HepG2 (cell line): ENCODE data around the gene DUS3L. TPM values are rescaled to one million over a fixed set of nuclear protein-coding genes. Genes with fewer than 3 reads are reported as not detected.

ENCODE experiments used
- ELF1 ChIP-seq: sonication (generic); formaldehyde crosslinking; IDR thresholded peaks from 2 replicates; pipeline ENCODE4 v1.4.0; 2020; ENCODE audit warnings: missing genetic modification reagents
- EZH2 ChIP-seq: conservative IDR thresholded peaks from 2 replicates; pipeline ENCODE4 v1.6.1; 2012; ENCODE audit warnings: mild to moderate bottlenecking, low read depth, low read length, moderate library complexity
- HNRNPL ChIP-seq: fragments of 200-400 bp; formaldehyde crosslinking; IDR thresholded peaks from 2 replicates; pipeline ENCODE4 v1.6.1; 2017; ENCODE audit warnings: mild to moderate bottlenecking, low read depth, low read length
- MEIS1 ChIP-seq: sonication (generic); formaldehyde crosslinking; IDR thresholded peaks from 2 replicates; pipeline ENCODE4 v1.9.0; 2021; ENCODE audit warnings: mild to moderate bottlenecking, missing genetic modification reagents, moderate library complexity, borderline replicate concordance
- MXI1 ChIP-seq: IDR thresholded peaks from 3 replicates; pipeline ENCODE4 v1.6.1; 2012; ENCODE audit warnings: low read depth, low read length, inconsistent platforms, borderline replicate concordance
- NCOA5 ChIP-seq: sonication (generic); formaldehyde crosslinking; IDR thresholded peaks from 2 replicates; pipeline ENCODE4 v1.4.0; 2020; ENCODE audit warnings: missing genetic modification reagents
- PITX1 ChIP-seq: sonication (generic); formaldehyde crosslinking; IDR thresholded peaks from 2 replicates; pipeline ENCODE4 v1.5.1; 2020; ENCODE audit warnings: mild to moderate bottlenecking, missing genetic modification reagents
- RAD51 ChIP-seq: fragments of 450-650 bp; IDR thresholded peaks from 2 replicates; pipeline ENCODE4 v1.6.1; 2016; ENCODE audit warnings: borderline replicate concordance
- TCF7L2 ChIP-seq: IDR thresholded peaks from 2 replicates; pipeline ENCODE4 v1.6.1; 2011; ENCODE audit warnings: mild to moderate bottlenecking, low read depth, low read length, moderate library complexity
- ZIK1 ChIP-seq: sonication (generic); formaldehyde crosslinking; IDR thresholded peaks from 2 replicates; pipeline ENCODE4 v1.5.0; 2020; ENCODE audit warnings: mild to moderate bottlenecking, low read depth, missing genetic modification reagents, borderline replicate concordance
- ZNF205 ChIP-seq: IDR thresholded peaks from 2 replicates; pipeline ENCODE4 v1.6.1; 2018; ENCODE audit warnings: missing biosample characterization, missing genetic modification reagents
- ZNF652 ChIP-seq: IDR thresholded peaks from 2 replicates; pipeline ENCODE4 v1.6.1; 2016; ENCODE audit warnings: low read depth, borderline replicate concordance
- ZNF720 ChIP-seq: sonication (generic); formaldehyde crosslinking; IDR thresholded peaks from 2 replicates; pipeline ENCODE4 v1.4.0; 2020; ENCODE audit warnings: missing genetic modification reagents
- ZNF75D ChIP-seq: sonication (generic); formaldehyde crosslinking; IDR thresholded peaks from 2 replicates; pipeline ENCODE4 v1.8.1; 2023; ENCODE audit warnings: missing genetic modification reagents, mild to moderate bottlenecking, borderline replicate concordance
- polyA plus RNA-seq, 8 experiments: library from polyadenylated mRNA; depleted of rRNA in 3 of 8; stranded (reverse) in 7 of 8; unstranded in 1 of 8; fragments of >200 nt; fragmentation: Illumina TruSeq in 4 of 8; extraction: Trizol in 4 of 8; gene quantifications; 2 replicates each; pipeline versions ENCODE4 v1.2.1 to v1.2.3, GENCODE V29; 2011 to 2016; ENCODE audit warnings: low read depth in 4 of 8, missing spikeins in 1 of 8, mixed read lengths in 1 of 8; ENCODE audit not compliant: insufficient read depth in 1 of 8
- total RNA-seq, 5 experiments: library from RNA; depleted of rRNA; stranded (reverse); fragments of >200 nt; fragmentation: Illumina TruSeq; extraction: Trizol; gene quantifications; 2 replicates each; pipeline ENCODE4 v1.2.3, GENCODE V29; 2016; ENCODE audit warnings: low read depth in 1 of 5
- TF ChIP-seq, protein P1 (sequence below): sonication (generic); formaldehyde crosslinking; IDR thresholded peaks from 2 replicates; pipeline ENCODE4 v1.4.0; 2020; ENCODE audit warnings: mild to moderate bottlenecking, missing genetic modification reagents
- TF ChIP-seq, protein P2 (sequence below): IDR thresholded peaks from 2 replicates; pipeline ENCODE4 v1.6.1; 2016; ENCODE audit warnings: low read depth, borderline replicate concordance
- TF ChIP-seq, protein P3 (sequence below): sonication (generic); formaldehyde crosslinking; IDR thresholded peaks from one replicate; pipeline ENCODE4 v1.5.1; 2020; ENCODE audit warnings: mild to moderate bottlenecking, missing genetic modification reagents; ENCODE audit errors: not compliant biosample characterization
- TF ChIP-seq, protein P4 (sequence below): sonication (generic); formaldehyde crosslinking; conservative IDR thresholded peaks from 2 replicates; pipeline ENCODE4 v1.4.0; 2020; ENCODE audit warnings: missing genetic modification reagents

The DUS3L gene
- total and polyA plus RNA-seq, 2 of the 13 experiments (the other 11 are each of a cell fraction or from before 2014, with no cell fraction given): 13.3 to 25.1 TPM

DNA sequence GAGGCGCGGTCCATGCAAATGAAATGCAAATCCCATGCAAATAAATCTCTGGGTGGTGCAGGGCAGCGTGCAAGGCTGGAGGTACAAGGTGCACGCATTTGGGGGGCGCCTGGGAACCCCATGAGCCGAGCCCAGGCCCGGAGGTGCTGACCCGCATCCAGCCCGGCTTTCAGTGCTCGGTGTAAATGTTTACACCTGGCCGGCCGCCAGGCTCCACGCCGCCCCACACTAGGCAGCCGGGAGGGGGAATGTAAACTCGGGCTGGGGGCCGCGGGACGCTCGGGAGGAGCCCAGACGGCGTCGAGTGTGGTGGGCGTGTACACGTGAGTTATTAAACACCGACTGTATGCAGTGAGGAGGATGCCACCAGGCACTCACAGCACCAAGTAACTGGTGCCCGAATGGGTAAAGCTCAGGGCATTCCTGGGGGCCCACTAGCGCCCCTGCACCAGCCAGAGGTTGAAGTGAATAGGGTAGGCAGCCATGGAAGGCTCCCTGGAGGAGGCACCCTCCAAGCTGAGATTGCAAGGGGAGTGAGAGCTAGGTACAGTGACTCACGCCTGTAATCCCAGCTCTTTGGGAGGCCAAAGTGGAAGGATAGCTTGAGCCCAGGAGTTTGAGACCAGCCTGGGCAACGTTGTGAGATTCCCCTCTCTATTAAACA, 31.4 kb upstream of the DUS3L start (continued):
- TF ChIP-seq, protein P1, sequence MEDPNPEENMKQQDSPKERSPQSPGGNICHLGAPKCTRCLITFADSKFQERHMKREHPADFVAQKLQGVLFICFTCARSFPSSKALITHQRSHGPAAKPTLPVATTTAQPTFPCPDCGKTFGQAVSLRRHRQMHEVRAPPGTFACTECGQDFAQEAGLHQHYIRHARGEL (CRISPR knock-in tag): no peak
- TF ChIP-seq, protein P2, sequence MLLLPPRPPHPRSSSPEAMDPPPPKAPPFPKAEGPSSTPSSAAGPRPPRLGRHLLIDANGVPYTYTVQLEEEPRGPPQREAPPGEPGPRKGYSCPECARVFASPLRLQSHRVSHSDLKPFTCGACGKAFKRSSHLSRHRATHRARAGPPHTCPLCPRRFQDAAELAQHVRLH (CRISPR knock-in tag): no peak
- TF ChIP-seq RAD51 (no peak), EZH2 (no peak), TCF7L2 (no peak), ZNF652 (no peak), ZIK1 (CRISPR knock-in tag) (no peak), PITX1 (peak; percentile 50; the same call in 1 of the 2 replicates), MXI1 (no peak), NCOA5 (CRISPR knock-in tag) (no peak), ZNF75D (CRISPR knock-in tag) (no peak), ZNF720 (CRISPR knock-in tag) (no peak), ELF1 (CRISPR knock-in tag) (no peak), MEIS1 (CRISPR knock-in tag) (no peak), HNRNPL (peak; percentile 79; the same call in 1 of the 2 replicates), ZNF205 (CRISPR knock-in tag) (no peak)
- TF ChIP-seq, protein P3, sequence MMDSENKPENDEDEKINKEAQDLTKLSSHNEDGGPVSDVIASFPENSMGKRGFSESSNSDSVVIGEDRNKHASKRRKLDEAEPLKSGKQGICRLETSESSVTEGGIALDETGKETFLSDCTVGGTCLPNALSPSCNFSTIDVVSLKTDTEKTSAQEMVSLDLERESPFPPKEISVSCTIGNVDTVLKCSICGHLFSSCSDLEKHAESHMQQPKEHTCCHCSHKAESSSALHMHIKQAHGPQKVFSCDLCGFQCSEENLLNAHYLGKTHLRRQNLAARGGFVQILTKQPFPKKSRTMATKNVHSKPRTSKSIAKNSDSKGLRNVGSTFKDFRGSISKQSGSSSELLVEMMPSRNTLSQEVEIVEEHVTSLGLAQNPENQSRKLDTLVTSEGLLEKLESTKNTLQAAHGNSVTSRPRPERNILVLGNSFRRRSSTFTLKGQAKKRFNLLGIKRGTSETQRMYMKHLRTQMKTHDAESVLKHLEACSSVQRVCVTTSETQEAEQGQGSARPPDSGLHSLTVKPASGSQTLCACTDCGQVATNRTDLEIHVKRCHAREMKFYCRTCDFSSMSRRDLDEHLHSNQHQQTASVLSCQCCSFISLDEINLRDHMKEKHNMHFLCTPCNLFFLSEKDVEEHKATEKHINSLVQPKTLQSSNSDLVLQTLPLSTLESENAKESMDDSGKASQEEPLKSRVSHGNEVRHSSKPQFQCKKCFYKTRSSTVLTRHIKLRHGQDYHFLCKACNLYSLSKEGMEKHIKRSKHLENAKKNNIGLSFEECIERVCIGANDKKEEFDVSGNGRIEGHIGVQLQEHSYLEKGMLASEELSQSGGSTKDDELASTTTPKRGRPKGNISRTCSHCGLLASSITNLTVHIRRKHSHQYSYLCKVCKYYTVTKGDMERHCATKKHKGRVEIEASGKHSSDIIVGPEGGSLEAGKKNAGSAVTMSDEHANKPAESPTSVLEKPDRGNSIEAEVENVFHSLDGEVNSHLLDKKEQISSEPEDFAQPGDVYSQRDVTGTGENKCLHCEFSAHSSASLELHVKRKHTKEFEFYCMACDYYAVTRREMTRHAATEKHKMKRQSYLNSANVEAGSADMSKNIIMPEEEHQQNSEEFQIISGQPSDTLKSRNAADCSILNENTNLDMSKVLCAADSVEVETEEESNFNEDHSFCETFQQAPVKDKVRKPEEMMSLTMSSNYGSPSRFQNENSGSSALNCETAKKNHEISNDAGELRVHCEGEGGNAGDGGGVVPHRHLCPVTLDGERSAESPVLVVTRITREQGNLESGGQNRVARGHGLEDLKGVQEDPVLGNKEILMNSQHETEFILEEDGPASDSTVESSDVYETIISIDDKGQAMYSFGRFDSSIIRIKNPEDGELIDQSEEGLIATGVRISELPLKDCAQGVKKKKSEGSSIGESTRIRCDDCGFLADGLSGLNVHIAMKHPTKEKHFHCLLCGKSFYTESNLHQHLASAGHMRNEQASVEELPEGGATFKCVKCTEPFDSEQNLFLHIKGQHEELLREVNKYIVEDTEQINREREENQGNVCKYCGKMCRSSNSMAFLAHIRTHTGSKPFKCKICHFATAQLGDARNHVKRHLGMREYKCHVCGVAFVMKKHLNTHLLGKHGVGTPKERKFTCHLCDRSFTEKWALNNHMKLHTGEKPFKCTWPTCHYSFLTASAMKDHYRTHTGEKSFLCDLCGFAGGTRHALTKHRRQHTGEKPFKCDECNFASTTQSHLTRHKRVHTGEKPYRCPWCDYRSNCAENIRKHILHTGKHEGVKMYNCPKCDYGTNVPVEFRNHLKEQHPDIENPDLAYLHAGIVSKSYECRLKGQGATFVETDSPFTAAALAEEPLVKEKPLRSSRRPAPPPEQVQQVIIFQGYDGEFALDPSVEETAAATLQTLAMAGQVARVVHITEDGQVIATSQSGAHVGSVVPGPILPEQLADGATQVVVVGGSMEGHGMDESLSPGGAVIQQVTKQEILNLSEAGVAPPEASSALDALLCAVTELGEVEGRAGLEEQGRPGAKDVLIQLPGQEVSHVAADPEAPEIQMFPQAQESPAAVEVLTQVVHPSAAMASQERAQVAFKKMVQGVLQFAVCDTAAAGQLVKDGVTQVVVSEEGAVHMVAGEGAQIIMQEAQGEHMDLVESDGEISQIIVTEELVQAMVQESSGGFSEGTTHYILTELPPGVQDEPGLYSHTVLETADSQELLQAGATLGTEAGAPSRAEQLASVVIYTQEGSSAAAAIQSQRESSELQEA (CRISPR knock-in tag): no peak
- TF ChIP-seq, protein P4, sequence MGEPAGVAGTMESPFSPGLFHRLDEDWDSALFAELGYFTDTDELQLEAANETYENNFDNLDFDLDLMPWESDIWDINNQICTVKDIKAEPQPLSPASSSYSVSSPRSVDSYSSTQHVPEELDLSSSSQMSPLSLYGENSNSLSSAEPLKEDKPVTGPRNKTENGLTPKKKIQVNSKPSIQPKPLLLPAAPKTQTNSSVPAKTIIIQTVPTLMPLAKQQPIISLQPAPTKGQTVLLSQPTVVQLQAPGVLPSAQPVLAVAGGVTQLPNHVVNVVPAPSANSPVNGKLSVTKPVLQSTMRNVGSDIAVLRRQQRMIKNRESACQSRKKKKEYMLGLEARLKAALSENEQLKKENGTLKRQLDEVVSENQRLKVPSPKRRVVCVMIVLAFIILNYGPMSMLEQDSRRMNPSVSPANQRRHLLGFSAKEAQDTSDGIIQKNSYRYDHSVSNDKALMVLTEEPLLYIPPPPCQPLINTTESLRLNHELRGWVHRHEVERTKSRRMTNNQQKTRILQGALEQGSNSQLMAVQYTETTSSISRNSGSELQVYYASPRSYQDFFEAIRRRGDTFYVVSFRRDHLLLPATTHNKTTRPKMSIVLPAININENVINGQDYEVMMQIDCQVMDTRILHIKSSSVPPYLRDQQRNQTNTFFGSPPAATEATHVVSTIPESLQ (CRISPR knock-in tag): no peak
